OCI-LY7 (cell line): Measurements from ENCODE around the gene COL23A1.

Experiments used
- CTCF ChIP-seq: fragments of 200-600 bp; sonication (generic); conservative IDR thresholded peaks from 2 replicates; pipeline ENCODE4 v1.5.1; 2014; ENCODE audit warnings: mild to moderate bottlenecking, antibody characterized with exemption, low read length, moderate library complexity, mixed read lengths
- EZH2phosphoT487 ChIP-seq: fragments of 200-600 bp; sonication (generic); IDR thresholded peaks from 2 replicates; pipeline ENCODE4 v1.6.1; 2018; ENCODE audit warnings: low read depth, borderline replicate concordance, mild to moderate bottlenecking, mixed run types, antibody characterized with exemption, low read length, moderate library complexity, mixed read lengths

DNA sequence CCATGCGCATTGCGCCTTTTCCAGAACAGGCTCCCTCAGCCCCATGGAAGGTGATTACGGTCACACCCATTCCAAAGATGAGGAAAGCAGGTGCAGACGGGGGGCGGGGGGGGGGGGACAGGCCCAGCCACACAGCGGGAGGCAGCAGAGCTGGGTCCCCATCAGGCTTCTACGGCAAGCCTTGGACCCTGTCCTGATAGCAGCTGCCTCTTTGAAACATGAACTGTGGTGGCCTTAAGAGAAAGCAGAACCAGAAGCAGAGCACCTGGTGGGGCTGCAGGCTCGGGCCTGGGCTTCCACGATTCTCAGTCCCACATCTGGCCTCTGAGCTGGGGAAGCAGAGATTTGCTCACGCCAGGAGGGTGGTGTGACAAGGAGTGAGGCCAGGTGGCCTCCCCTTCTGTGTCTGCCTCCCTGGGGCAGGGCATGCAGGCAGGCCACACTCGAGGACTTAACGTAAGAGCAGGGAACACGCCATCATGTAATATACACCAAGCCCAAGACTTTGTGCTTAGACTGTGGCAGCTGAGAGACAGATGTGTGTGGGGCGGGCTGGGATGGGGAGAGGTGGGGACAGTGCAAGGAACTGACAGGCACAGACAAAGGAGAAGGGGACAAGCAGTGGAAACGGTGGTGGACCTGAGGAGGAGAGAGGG lies 343.4 kb downstream of the COL23A1 start:
- no peak for TF ChIP-seq CTCF
- TF ChIP-seq EZH2phosphoT487: no peak
